HG03457 (cell line): ENCODE measurements around the gene ZNF501.

Experiments
- ATAC-seq: cut with Tn5 transposase; IDR thresholded peaks from one replicate; pipeline ENCODE4 v1.9.1; 2021; ENCODE audit warnings: moderate number of reproducible peaks; ENCODE audit not compliant: unreplicated experiment

ZNF501 gene

GRCh38 chr3:44729384-44729910 lies at the start of gene ZNF501:
Gene ZNF501, plus strand, starts transcription at chr3:44729635. Its CDS starts 4,787 bp downstream, at chr3:44734422.
- ATAC-seq: no peak

- no peak for ATAC-seq
These were observed 48.4 kb upstream of the ZNF501 start for GRCh38 chr3:44680921-44681455.

- ATAC-seq: no peak
These were observed 47.1 kb upstream of the ZNF501 start for GRCh38 chr3:44682182-44682896.

- ATAC-seq: no peak
These were observed 44.2 kb upstream of the ZNF501 start for GRCh38 chr3:44685128-44685800.

- ATAC-seq: no peak
These were observed 41.5 kb upstream of the ZNF501 start for GRCh38 chr3:44687898-44688297.

- no peak for ATAC-seq
These were observed 16.9 kb upstream of the ZNF501 start, which contains the start of gene ZNF502 for GRCh38 chr3:44712455-44713075. Gene ZNF502, plus strand, starts transcription at chr3:44712660. Its CDS starts 7,602 bp downstream, at chr3:44720262.

DNA sequence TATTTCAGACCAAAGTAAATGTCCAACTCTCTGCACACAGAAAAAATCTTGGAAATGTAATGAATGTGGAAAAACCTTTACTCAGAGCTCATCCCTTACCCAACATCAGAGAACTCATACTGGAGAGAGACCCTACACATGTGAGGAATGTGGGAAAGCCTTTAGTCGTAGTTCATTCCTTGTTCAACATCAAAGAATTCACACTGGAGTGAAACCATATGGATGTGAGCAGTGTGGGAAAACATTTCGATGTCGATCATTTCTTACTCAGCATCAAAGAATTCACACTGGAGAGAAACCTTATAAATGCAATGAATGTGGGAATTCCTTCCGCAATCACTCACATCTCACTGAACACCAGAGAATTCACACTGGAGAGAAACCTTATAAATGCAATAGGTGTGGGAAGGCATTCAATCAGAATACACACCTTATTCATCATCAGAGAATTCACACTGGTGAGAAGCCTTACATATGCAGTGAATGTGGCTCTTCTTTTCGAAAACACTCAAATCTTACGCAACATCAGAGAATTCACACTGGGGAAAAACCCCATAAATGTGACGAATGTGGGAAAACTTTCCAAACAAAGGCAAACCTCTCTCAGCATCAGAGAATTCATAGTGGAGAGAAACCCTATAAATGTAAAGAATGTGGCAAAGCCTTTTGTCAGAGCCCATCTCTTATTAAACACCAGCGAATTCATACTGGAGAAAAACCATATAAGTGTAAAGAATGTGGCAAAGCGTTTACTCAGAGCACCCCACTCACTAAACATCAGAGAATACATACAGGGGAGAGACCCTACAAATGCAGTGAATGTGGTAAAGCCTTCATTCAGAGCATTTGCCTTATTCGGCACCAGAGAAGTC lies 8.0 kb upstream of the ZNF501 start:
- ATAC-seq: no peak

GRCh38 chr3:44722103-44722401 lies 7.4 kb upstream of the ZNF501 start:
- no peak for ATAC-seq

- no peak for ATAC-seq
These were observed 5.3 kb downstream of the ZNF501 start for GRCh38 chr3:44734646-44735168.

GRCh38 chr3:44761101-44761423 lies 31.6 kb downstream of the ZNF501 start:
- ATAC-seq: no peak

- ATAC-seq: peak; percentile 82
These were observed 32.2 kb downstream of the ZNF501 start, which contains the start of the genes KIAA1143 and KIF15 for GRCh38 chr3:44761424-44762169. Gene KIAA1143, minus strand, starts transcription at chr3:44761619. Its CDS starts 17 bp downstream, at chr3:44761602. Gene KIF15, plus strand, starts transcription at chr3:44761794. Its CDS starts 72 bp downstream, at chr3:44761866.

- peak; percentile 9 for ATAC-seq
These were observed 32.8 kb downstream of the ZNF501 start for GRCh38 chr3:44762170-44762677.

DNA sequence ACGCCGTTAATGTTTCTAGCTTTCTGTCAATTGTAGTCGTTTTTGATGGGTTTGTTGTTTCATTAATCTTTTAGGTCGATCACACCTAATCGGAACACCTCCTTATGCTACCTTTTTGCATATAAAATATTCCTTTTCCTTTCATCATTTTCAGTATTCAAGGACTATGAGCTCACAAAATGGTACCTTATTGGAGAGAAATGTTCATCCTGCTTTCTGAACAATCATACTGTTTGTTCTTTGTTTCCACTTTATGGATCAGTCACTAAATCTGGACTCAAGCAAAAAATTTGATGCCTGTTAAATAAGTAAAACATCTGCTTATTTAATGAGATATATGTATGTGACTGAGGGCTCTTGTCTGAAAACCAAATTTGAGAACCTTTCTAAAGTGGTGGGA lies 33.3 kb downstream of the ZNF501 start:
- ATAC-seq: no peak

- ATAC-seq: no peak
These were observed 34.8 kb downstream of the ZNF501 start for GRCh38 chr3:44764248-44764647.

DNA sequence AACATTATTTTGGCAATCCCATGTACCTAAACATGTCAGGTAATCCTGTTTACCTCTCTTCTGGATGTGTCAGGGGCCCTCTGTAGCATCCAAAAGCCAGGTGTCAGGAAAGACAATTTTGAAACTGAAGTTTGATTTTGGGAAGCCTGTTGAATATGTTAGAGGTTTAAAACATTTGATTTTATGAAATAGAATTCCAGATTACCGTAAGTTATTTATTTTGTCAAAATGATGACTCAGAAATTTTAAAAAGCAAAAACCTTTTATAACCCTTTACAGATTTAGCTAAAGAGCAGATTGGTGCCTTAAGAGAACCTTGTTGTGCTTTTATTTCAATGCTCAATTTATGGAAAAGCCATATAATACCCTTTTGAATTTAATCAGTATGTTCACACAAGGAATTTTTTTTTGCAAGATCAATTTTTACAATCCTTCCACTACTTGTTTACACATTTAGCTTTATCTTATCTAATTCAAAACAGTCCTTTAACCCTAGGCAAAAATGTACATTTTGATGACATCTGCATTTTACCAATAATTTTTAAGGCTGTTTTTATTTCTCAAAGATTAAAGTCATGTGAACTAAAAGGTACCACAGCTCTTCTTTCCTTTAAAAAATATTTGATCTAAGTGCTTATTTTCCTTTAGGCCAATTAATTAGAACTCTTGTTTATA lies 42.1 kb downstream of the ZNF501 start:
- ATAC-seq: no peak

- no peak for ATAC-seq
These were observed 42.6 kb downstream of the ZNF501 start for GRCh38 chr3:44772099-44772442.

- no peak for ATAC-seq
These were observed 53.5 kb downstream of the ZNF501 start for GRCh38 chr3:44782891-44783290.
